Measurements from ENCODE around the gene RPL19.

The RPL19 gene

DNA sequence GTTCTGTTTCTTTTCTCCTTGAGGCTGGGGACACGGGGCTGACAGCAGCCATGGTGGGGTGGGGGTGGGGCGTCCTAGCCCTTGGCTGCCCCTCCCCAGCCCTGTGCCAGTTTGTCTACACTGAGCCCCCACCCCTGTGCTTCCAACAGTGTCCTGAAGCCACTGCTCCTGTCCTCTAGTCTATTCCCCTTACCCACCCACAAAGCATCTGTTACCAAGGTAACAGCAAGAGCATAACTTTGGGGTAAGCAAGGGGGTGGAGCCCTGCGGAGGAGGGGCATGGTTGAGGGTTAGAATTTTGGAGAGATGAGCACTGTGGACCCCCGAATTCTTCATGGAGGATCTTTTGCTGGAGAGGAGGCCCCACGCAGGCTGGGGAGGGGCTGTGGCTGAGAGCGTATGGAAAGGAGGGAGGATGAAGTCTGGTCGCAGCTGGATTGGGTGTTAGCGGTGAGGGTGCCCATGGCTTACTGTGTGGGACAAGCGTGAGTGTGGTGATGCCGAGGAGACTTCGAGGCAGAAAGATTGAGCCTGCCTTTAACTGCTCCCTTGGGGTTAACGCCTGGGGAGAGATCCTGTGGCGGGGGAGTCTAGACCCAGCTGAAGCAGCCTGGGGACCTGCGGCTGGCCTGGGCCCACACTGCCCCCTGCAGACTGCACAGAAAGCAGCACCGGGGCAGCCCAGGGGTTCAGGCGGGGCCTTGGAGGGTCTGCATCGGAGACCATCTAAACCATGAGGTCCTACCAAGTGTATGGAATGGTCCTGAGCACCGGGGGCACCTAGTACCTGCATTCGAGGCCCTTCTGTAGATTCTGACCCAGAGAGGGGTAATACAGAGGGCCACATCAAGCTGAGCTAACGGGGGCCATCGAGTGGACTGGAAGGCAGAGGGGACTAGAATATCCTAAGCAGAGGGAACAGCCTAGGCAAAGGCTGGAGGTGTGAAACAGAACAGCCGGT is 31.8 kb downstream of the RPL19 start:
- in situ Hi-C loops (cut with HindIII; ENCODE audit: low sequenced_read_pairs), result no loop called here
- H3K4me3 ChIP-seq (ENCODE audit: low read depth, low read length), result no peak overlapping the region
- DNase-seq (ENCODE audit: low read depth), result no peak
- TF ChIP-seq, protein P1, sequence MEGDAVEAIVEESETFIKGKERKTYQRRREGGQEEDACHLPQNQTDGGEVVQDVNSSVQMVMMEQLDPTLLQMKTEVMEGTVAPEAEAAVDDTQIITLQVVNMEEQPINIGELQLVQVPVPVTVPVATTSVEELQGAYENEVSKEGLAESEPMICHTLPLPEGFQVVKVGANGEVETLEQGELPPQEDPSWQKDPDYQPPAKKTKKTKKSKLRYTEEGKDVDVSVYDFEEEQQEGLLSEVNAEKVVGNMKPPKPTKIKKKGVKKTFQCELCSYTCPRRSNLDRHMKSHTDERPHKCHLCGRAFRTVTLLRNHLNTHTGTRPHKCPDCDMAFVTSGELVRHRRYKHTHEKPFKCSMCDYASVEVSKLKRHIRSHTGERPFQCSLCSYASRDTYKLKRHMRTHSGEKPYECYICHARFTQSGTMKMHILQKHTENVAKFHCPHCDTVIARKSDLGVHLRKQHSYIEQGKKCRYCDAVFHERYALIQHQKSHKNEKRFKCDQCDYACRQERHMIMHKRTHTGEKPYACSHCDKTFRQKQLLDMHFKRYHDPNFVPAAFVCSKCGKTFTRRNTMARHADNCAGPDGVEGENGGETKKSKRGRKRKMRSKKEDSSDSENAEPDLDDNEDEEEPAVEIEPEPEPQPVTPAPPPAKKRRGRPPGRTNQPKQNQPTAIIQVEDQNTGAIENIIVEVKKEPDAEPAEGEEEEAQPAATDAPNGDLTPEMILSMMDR (IDR thresholded peaks at IDR 0.05; ENCODE audit: low read depth, low read length, missing control alignments), result peak; percentile 72

DNA sequence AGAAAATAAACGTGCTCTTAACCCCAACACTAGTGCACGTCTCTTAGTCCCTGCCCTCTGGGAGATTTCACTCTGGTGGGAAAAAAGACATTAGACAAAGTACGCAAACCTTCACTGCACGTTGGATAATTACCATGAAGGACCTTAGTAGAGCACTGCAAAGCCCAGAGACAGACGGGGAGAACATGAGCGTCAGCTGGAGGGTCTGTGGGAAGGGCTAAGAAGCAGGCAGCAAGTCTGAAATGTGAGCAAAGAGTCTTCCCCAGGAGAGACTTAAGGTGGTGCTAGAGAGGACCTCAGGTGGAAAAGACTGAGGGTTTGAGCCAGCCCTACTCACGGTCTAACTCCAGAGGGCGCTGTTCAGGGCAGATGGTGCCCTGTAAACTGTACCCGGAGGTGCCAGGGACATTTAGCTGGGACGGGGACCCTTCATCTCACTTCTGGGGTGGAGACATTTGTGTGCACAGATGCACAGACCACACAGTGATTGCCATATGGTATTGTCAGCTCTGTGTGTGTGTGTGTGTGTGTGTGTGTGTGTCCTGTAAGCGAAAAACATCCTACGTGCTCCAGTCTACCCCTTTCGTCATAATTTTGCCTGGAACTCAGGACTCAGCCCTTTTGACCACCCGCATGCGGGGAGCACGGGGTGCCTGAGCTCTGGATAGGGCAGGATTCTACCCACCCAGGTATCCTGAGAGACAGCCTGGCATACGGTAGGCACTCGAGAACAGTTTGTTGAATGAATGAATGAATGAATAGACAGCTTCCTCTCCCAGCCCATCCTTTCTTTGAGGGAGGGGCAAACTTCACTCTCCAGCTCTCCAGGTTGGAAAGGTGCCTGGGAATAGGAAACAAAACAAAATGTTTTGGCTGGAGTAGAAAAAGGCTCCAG is 35.7 kb downstream of the RPL19 start:
- TF ChIP-seq, protein P1 (IDR thresholded peaks at IDR 0.05; ENCODE audit: low read depth, low read length, missing control alignments), result peak; percentile 85
- in situ Hi-C loops (cut with HindIII; ENCODE audit: low sequenced_read_pairs), result no loop called here
- DNase-seq (ENCODE audit: low read depth), result peak; percentile 27
- no peak overlapping the region for H3K4me3 ChIP-seq (ENCODE audit: low read depth, low read length)

DNA sequence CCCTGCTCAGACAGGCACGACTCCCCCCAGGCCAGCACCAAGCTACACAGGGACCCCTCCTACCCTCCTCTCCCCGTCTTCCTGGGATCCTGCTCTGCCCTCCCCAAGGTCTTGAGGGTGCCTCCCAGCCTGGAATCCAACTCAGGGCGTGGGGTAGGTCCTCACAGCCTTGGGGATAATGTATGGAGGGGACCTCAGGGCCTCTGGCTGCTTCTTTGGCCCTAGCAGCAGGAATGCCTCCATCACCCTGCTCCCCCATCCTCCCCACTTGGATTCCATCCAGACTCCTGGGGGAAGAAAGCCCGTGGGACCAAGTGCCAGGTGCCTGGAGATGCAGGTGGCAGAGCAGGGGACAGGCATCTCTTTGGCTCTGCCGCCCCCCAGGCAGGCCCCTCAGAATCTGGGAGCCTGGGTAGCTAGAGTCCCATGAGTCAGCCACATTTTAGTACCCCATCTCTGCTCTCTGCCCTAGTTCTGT is 36.4 kb downstream of the RPL19 start:
- TF ChIP-seq, protein P1 (IDR thresholded peaks at IDR 0.05; ENCODE audit: low read depth, low read length, missing control alignments), result no peak
- in situ Hi-C loops (cut with HindIII; ENCODE audit: low sequenced_read_pairs), result no loop called here
- no peak overlapping the region for H3K4me3 ChIP-seq (ENCODE audit: low read depth, low read length)
- no peak for DNase-seq (ENCODE audit: low read depth)

DNA sequence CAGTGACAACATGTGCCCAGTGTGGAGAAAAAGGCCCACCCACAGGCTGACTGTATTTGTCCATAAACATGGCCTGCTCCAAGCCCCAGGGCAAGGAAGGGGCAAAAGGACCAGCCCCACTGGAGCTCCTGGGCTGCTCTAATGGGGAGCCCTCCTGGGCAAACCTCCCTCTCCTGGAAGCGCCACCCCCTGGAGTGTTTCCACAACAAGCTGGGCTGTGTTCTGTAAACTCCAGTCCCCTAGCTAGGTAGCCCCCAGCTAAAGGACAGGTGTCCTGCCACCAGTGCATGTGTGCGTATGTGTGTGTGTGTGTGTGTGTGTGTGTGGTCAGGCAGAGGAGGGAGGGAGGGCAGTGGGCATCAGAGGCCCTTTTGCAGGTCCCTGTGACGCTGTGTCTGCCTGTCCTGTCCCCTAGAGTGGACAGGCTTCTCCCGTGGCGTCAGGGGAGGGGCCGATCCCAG is 36.9 kb downstream of the RPL19 start:
- TF ChIP-seq, protein P1 (IDR thresholded peaks at IDR 0.05; ENCODE audit: low read depth, low read length, missing control alignments), result no peak
- no peak overlapping the region for H3K4me3 ChIP-seq (ENCODE audit: low read depth, low read length)
- no peak for DNase-seq (ENCODE audit: low read depth)
- in situ Hi-C loops (cut with HindIII; ENCODE audit: low sequenced_read_pairs), result no loop called here

DNA sequence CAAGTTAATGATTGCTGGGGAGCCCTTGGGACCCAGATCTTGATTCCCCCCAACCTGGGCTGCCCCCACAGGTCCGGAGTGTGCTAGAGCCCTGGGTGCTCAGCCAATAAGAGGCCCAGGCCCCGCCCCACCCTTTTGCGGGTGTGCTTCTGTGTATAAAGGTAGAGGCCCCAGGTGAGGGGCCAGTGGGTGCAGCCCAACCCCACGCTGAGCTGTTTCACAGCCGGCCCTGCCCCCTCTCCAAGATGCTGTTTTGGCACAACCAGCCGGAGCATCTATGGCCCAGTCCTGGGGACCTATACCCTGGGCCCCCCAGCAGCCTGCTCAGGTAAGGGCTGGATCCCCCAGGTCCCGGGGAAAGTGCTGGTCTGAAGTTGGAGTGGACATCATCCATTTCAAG is 37.5 kb downstream of the RPL19 start:
- in situ Hi-C loops (cut with HindIII; ENCODE audit: low sequenced_read_pairs), result no loop called here
- no peak overlapping the region for H3K4me3 ChIP-seq (ENCODE audit: low read depth, low read length)
- TF ChIP-seq, protein P1 (IDR thresholded peaks at IDR 0.05; ENCODE audit: low read depth, low read length, missing control alignments), result no peak
- no peak for DNase-seq (ENCODE audit: low read depth)

DNA sequence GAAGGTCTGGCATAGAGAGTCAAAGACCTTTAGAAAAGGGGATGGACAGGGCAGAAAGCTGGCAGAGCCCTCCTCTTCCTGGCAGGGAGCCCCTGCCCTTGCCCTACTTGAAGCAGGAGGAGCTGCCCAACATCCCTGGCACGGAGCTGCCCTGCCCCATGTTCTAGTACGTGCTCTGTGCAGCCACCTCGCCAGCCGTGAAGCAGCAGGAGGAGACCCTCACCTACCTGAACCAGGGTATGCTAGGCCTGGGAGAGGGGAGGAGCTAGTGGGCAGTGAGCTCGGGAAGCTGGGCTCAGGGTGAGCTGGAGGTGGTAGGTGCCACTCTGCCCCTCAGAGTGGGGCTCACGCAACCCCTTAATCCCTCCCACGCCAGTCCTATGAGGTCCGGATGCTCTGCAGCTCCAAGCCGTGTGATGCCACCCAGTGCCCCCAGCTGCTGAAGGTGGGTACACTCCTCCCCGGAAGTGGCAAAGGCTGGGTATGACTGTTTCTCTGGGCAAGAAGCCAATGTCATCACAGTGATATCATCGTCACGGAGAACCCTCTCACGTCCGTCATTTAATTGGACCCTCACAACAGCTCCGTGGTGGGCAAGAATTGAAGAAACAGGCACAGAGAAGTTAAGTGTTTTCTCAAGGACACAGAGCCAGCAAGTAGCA is 38.4 kb downstream of the RPL19 start:
- no peak for DNase-seq (ENCODE audit: low read depth)
- in situ Hi-C loops (cut with HindIII; ENCODE audit: low sequenced_read_pairs), result no loop called here
- TF ChIP-seq, protein P1 (IDR thresholded peaks at IDR 0.05; ENCODE audit: low read depth, low read length, missing control alignments), result no peak
- H3K4me3 ChIP-seq (ENCODE audit: low read depth, low read length), result no peak overlapping the region

Data from astrocyte of the cerebellum (primary cell).